ENCODE data around the gene FLNC.

Gene FLNC

DNA sequence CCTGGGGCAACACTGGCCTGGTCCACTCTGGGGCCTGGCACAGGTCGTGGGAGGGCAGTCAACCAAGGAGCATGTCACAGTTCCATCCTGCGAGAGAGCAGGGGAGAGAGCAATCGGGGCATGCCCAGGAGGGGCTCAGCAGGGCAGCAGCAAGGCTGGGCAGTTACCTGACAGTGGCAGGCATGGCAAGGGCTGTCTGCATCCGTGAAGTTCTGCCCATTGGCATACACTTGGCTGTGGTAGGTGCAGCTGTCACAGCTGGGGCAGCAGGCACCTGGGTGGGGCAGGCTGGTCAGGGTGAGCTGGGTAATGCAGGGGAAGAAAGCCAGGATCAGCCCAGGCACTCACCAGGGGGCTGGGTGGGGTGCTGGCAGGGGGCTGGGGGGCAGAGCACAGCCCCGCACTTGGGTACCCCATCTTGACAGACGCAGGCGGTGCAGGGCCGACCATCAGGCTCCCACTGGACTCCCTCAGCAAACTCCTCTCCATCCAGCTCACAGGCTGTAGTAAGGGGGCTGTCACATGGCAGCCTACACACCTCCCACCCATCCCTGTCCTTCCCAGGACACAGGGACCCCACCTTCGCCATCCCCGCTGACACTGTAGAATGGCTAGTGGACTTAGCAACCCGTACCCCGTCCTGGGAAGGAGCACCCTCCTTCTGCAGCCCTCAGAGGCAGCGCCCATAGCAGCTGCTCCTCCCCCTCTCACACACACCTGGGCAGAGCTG, 62.5 kb downstream of the FLNC start:
- no peak for DNase-seq (ENCODE audit: extremely low spot score)
- TF ChIP-seq, protein P1, sequence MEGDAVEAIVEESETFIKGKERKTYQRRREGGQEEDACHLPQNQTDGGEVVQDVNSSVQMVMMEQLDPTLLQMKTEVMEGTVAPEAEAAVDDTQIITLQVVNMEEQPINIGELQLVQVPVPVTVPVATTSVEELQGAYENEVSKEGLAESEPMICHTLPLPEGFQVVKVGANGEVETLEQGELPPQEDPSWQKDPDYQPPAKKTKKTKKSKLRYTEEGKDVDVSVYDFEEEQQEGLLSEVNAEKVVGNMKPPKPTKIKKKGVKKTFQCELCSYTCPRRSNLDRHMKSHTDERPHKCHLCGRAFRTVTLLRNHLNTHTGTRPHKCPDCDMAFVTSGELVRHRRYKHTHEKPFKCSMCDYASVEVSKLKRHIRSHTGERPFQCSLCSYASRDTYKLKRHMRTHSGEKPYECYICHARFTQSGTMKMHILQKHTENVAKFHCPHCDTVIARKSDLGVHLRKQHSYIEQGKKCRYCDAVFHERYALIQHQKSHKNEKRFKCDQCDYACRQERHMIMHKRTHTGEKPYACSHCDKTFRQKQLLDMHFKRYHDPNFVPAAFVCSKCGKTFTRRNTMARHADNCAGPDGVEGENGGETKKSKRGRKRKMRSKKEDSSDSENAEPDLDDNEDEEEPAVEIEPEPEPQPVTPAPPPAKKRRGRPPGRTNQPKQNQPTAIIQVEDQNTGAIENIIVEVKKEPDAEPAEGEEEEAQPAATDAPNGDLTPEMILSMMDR (IDR thresholded peaks at IDR 0.05; ENCODE audit: control extremely low read depth, extremely low read depth, low read depth, missing control alignments) = no peak
- CTCF ChIA-PET = interaction anchor here (0.6 to 2.2 kb wide), 2 partner anchors 9 to 11 kb away, joined by 3 to 11 read pairs; no protein-coding TSS in a partner anchor
- POLR2A ChIA-PET = interaction anchor here (0.6 kb wide), 2 partner anchors 12 to 488 kb away, joined by 3 to 5 read pairs; no protein-coding TSS in a partner anchor

DNA sequence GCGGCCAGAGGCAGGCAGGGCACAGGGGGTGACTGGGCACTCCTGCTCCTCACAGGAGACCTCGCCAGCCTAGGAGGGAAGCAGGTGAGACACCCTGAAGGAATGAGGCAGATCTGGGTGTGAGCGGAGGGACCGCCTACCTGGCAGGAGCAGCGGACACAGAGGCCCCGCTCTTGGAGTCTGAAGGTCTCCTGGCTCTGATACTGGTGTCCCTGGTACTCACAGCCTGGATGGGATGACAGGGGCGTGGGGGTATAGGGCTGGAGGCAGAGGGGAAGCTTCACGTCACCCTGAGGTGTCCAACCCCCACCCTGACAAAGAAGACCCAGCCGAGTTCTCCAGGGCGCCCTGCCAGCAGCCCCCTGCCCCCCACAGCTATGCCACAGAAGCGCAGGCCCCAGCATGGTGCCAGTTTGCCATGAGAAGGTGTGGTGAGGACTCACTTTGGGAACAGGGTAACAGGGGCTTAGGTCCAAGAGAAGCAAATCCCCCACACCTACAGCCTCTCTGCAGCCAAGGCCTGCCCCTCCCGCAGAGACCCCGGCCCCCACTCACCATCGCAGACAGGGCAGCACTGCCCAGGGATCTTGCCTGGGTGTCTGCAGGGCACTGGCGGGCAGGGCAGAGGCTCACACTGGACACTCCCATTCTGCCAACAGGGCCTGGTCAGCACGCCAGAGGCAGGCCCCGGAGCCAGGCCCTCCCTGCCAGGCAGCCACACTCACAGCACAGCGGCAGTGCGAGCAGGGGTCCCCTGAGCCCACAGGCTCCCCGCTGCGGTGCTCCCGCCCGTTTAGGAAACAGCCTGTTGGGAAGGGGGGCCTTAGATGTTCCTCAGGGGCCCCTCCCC, 63.3 kb downstream of the FLNC start:
- no peak for DNase-seq (ENCODE audit: extremely low spot score)
- ChIA-PET CTCF (interaction anchor here (1.3 to 2.2 kb wide), 3 partner anchors 10 to 16 kb away, joined by 3 to 11 read pairs (median 3); partner anchors contain the start of gene KCP), POLR2A (no interaction called here)
- TF ChIP-seq, protein P1 (IDR thresholded peaks at IDR 0.05; ENCODE audit: control extremely low read depth, extremely low read depth, low read depth, missing control alignments) = no peak

- ChIA-PET CTCF (interaction anchor here (1.3 to 2.2 kb wide), 3 partner anchors 10 to 16 kb away, joined by 3 to 11 read pairs (median 3); partner anchors contain the start of gene KCP), POLR2A (no interaction called here)
- TF ChIP-seq, protein P1 (IDR thresholded peaks at IDR 0.05; ENCODE audit: control extremely low read depth, extremely low read depth, low read depth, missing control alignments) = no peak
- DNase-seq (ENCODE audit: extremely low spot score) = no peak
These were observed 63.9 kb downstream of the FLNC start for GRCh38 chr7:128894101-128894440.

DNA sequence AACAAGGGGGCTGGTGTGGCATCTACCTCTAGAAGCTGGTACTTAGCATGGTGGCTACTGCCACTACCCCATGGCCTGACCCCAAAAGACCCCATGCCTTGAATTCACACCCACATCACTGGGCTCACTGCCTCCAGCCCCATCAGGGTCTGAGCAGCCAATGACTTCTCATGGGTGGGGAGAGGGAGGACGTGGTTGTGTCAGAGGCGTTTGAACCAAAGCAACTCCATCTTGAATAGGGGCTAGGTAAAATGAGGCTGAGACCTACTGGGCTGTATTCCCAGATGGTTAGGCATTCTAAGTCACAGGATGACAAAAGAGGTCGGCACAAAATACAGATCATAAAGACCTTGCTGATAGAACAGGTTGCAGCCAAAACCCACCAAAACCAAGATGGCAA, 65.1 kb downstream of the FLNC start:
- DNase-seq (ENCODE audit: extremely low spot score) = no peak
- POLR2A ChIA-PET = no interaction called here
- TF ChIP-seq, protein P1 (IDR thresholded peaks at IDR 0.05; ENCODE audit: control extremely low read depth, extremely low read depth, low read depth, missing control alignments) = no peak
- CTCF ChIA-PET = interaction anchor here (0.7 kb wide), 1 partner anchor 12 kb away, joined by 3 read pairs; no protein-coding TSS in a partner anchor

DNA sequence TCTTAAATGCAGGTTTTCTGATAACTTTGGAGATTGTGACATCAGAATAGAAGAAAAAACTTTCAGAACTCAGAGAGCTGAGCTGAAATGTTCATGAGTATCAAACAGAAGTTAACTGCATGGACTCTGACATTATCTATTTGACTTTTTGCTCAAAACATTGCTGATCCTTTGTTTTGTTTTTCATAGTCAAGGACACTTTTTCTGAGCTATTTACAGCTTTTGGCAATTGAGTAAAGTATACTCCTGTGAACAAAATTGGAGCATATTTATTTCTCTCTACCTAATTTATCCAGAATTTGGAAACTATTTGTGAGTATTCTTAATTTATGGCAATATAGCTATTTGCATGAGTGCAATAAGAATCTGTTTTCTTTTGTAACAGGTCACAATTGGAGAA, 69.2 kb downstream of the FLNC start:
- TF ChIP-seq, protein P1 (IDR thresholded peaks at IDR 0.05; ENCODE audit: control extremely low read depth, extremely low read depth, low read depth, missing control alignments) = no peak
- POLR2A ChIA-PET = no interaction called here
- CTCF ChIA-PET = interaction anchor here (2.4 to 5.6 kb wide), 2 partner anchors 16 to 191 kb away, joined by 16 to 28 read pairs; no protein-coding TSS in a partner anchor
- DNase-seq (ENCODE audit: extremely low spot score) = no peak

GRCh38 chr7:128900237-128900636, 70.0 kb downstream of the FLNC start:
- no peak for DNase-seq (ENCODE audit: extremely low spot score)
- ChIA-PET POLR2A (no interaction called here), CTCF (interaction anchor here (2.4 to 5.6 kb wide), 2 partner anchors 17 to 191 kb away, joined by 16 to 28 read pairs; no protein-coding TSS in a partner anchor)
- TF ChIP-seq, protein P1 (IDR thresholded peaks at IDR 0.05; ENCODE audit: control extremely low read depth, extremely low read depth, low read depth, missing control alignments) = no peak

All from GM10248 (cell line).